WTC11 (cell line): ENCODE data around the gene GLOD4. TPM values are rescaled to one million over a fixed set of nuclear protein-coding genes. Genes with fewer than 3 reads are reported as not detected.

Experiments used
- ATAC-seq: fragments of 200-7000 bp; cut with Tn5 transposase; 2 replicates; pipeline ENCODE4 v1.10.0; 2021; ENCODE audit warnings: mild to moderate bottlenecking, moderate library complexity
- CTCF ChIA-PET: fragments of 300-600 bp; sonication (Branson Sonifier 250); formaldehyde crosslinking; loops from one replicate; lab custom pipeline; 2021; ENCODE audit warnings: antibody characterized with exemption; lab: Charles Lee
- POLR2A ChIA-PET: fragments of 350-600 bp; sonication (Branson Sonifier 250); formaldehyde crosslinking; loops from one replicate; lab custom pipeline; 2021; ENCODE audit warnings: antibody characterized with exemption; lab: Charles Lee
- DNase-seq: peaks from one replicate; pipeline ENCODE4 v3.0.0; 2021; ENCODE audit warnings: low spot score
- H3K27ac Mint-ChIP-seq: 2 replicates; pipeline ENCODE4 v1.8.0; 2021; ENCODE audit warnings: mixed read lengths
- H3K27me3 Mint-ChIP-seq: 2 replicates; pipeline ENCODE4 v1.8.0; 2021; ENCODE audit warnings: low read depth, mild to moderate bottlenecking, moderate library complexity, mixed read lengths
- H3K36me3 Mint-ChIP-seq: 2 replicates; pipeline ENCODE4 v1.8.0; 2021; ENCODE audit warnings: mixed read lengths
- H3K4me1 Mint-ChIP-seq: 2 replicates; pipeline ENCODE4 v1.8.0; 2022; ENCODE audit warnings: mixed read lengths
- H3K4me3 Mint-ChIP-seq: 2 replicates; pipeline ENCODE4 v1.8.0; 2021; ENCODE audit warnings: mild to moderate bottlenecking, moderate library complexity, mixed read lengths
- H3K9me3 Mint-ChIP-seq: 2 replicates; pipeline ENCODE4 v1.8.0; 2021; ENCODE audit warnings: mixed read lengths
- AFF4 ChIP-seq: sonication (generic); formaldehyde crosslinking; IDR thresholded peaks from 2 replicates; pipeline ENCODE4 v1.8.1; 2023; ENCODE audit warnings: mild to moderate bottlenecking, missing genetic modification reagents, borderline replicate concordance
- ATF3 ChIP-seq: sonication (generic); formaldehyde crosslinking; conservative IDR thresholded peaks from 2 replicates; pipeline ENCODE4 v1.8.1; 2022; ENCODE audit warnings: mild to moderate bottlenecking, missing genetic modification reagents
- FOXP4 ChIP-seq: sonication (generic); formaldehyde crosslinking; IDR thresholded peaks from 2 replicates; pipeline ENCODE4 v1.8.0; 2022; ENCODE audit warnings: mild to moderate bottlenecking, missing genetic modification reagents
- HMGA2 ChIP-seq: fragments of 250-450 bp; sonication (Bioruptor Pico); IDR thresholded peaks from 2 replicates; pipeline ENCODE4 v1.4.0; 2021; ENCODE audit warnings: mild to moderate bottlenecking, moderate library complexity
- MXD4 ChIP-seq: fragments of 250-450 bp; sonication (Bioruptor Pico); IDR thresholded peaks from 2 replicates; pipeline ENCODE4 v1.8.0; 2021; ENCODE audit warnings: mild to moderate bottlenecking, moderate library complexity, borderline replicate concordance
- NFATC4 ChIP-seq: fragments of 250-450 bp; sonication (Bioruptor Pico); IDR thresholded peaks from 2 replicates; pipeline ENCODE4 v1.9.0; 2021; ENCODE audit warnings: mild to moderate bottlenecking
- NFYB ChIP-seq: sonication (generic); formaldehyde crosslinking; conservative IDR thresholded peaks from 2 replicates; pipeline ENCODE4 v1.8.0; 2022; ENCODE audit warnings: low read depth, missing genetic modification reagents
- TP53 ChIP-seq: sonication (generic); formaldehyde crosslinking; IDR thresholded peaks from 2 replicates; pipeline ENCODE4 v1.8.1; 2023; ENCODE audit warnings: mild to moderate bottlenecking, missing genetic modification reagents
- ZBTB43 ChIP-seq: sonication (generic); formaldehyde crosslinking; IDR thresholded peaks from 2 replicates; pipeline ENCODE4 v1.8.1; 2023; ENCODE audit warnings: mild to moderate bottlenecking, missing genetic modification reagents
- ZNF138 ChIP-seq: sonication (generic); formaldehyde crosslinking; conservative IDR thresholded peaks from 2 replicates; pipeline ENCODE4 v1.8.1; 2022; ENCODE audit warnings: mild to moderate bottlenecking, moderate library complexity, missing genetic modification reagents
- ZNF423 ChIP-seq: fragments of 250-450 bp; sonication (Bioruptor Pico); IDR thresholded peaks from 2 replicates; pipeline ENCODE4 v2.1.2; 2022; ENCODE audit warnings: mild to moderate bottlenecking, moderate library complexity
- ZNF425 ChIP-seq: fragments of 250-450 bp; sonication (Bioruptor Pico); conservative IDR thresholded peaks from 2 replicates; pipeline ENCODE4 v1.9.0; 2021; ENCODE audit warnings: mild to moderate bottlenecking
- ZNF671 ChIP-seq: fragments of 250-450 bp; sonication (Bioruptor Pico); IDR thresholded peaks from 2 replicates; pipeline ENCODE4 v1.8.0; 2021; ENCODE audit warnings: mild to moderate bottlenecking
- total RNA-seq: library from RNA; stranded (reverse); gene quantifications from 3 replicates; pipeline ENCODE4 v1.2.3, GENCODE V29; 2021

Gene GLOD4
- total RNA-seq, 1 experiment from 2014 or later = 69.0 TPM

GRCh38 chr17:725746-726145 is 56.3 kb downstream of the GLOD4 start:
- peaks cover 12% of the 10 kb centered on the region for H3K4me1 Mint-ChIP-seq
- H3K27me3 Mint-ChIP-seq = no peaks in the 10 kb centered on the region
- no peak for ATAC-seq
- no peaks in the 10 kb centered on the region for H3K9me3 Mint-ChIP-seq
- no peak overlapping the region for H3K27ac Mint-ChIP-seq
- CTCF ChIA-PET = interaction anchor here (1.0 to 1.5 kb wide), 3 partner anchors 25 to 271 kb away, joined by 4 to 5 read pairs (median 4); partner anchors contain the start of gene TIMM22
- no peak for TF ChIP-seq HMGA2 (CRISPR knock-in tag)
- no peak for TF ChIP-seq AFF4 (CRISPR knock-in tag)
- no peak for TF ChIP-seq ZNF425 (CRISPR knock-in tag)
- no peak for TF ChIP-seq ZNF671 (CRISPR knock-in tag)
- no peak for TF ChIP-seq ZNF138 (CRISPR knock-in tag)
- no peak for TF ChIP-seq ZNF423 (CRISPR knock-in tag)
- DNase-seq = no peak
- no peak overlapping the region for H3K4me3 Mint-ChIP-seq
- POLR2A ChIA-PET = interaction anchor here (0.5 kb wide), 1 partner anchor 95 kb away, joined by 3 read pairs; no protein-coding TSS in a partner anchor
- H3K36me3 Mint-ChIP-seq = no peaks in the 10 kb centered on the region

- Mint-ChIP-seq H3K36me3 (no peaks in the 10 kb centered on the region), H3K4me3 (no peak overlapping the region), H3K27me3 (no peaks in the 10 kb centered on the region), H3K4me1 (peaks cover 10% of the 10 kb centered on the region), H3K27ac (no peak overlapping the region)
- CTCF ChIA-PET = no interaction called here
- no peak for DNase-seq
- TF ChIP-seq ATF3 (no peak), NFATC4 (no peak), NFYB (CRISPR knock-in tag) (no peak), MXD4 (CRISPR knock-in tag) (no peak), TP53 (CRISPR knock-in tag) (no peak), FOXP4 (CRISPR knock-in tag) (no peak), ZBTB43 (CRISPR knock-in tag) (no peak)
- TF ChIP-seq, all 79 proteins: peak for 0
- no peak for ATAC-seq
- POLR2A ChIA-PET = no interaction called here
- no peaks in the 10 kb centered on the region for H3K9me3 Mint-ChIP-seq
Measured at GRCh38 chr17:725084-725483, 57.0 kb downstream of the GLOD4 start.
